Transverse colon (tissue), 3 donors: ENCODE results near the gene EFR3B.

ENCODE experiments used
- POLR2A ChIP-seq: fragments of 450-650 bp; IDR thresholded peaks from one replicate; pipeline ENCODE4 v1.6.1; 2016; ENCODE audit warnings: antibody characterized with exemption, mild to moderate bottlenecking, moderate library complexity
- TF ChIP-seq, protein P1 (sequence below), 5 experiments: fragments of 200-600 bp in 3 of 5; fragments of 450-650 bp in 2 of 5; sonication (generic) in 3 of 5; IDR thresholded peaks; 1 replicate in 2 of 5; 2 replicates in 3 of 5; pipeline ENCODE4 v1.5.1; 2016 to 2017; ENCODE audit warnings: antibody characterized with exemption in 5 of 5, inconsistent platforms in 3 of 5, mild to moderate bottlenecking in 2 of 5, moderate library complexity in 1 of 5

GRCh38 chr2:25078170-25079049, 36.5 kb downstream of the EFR3B start:
- TF ChIP-seq POLR2A: no peak
- TF ChIP-seq, protein P1, sequence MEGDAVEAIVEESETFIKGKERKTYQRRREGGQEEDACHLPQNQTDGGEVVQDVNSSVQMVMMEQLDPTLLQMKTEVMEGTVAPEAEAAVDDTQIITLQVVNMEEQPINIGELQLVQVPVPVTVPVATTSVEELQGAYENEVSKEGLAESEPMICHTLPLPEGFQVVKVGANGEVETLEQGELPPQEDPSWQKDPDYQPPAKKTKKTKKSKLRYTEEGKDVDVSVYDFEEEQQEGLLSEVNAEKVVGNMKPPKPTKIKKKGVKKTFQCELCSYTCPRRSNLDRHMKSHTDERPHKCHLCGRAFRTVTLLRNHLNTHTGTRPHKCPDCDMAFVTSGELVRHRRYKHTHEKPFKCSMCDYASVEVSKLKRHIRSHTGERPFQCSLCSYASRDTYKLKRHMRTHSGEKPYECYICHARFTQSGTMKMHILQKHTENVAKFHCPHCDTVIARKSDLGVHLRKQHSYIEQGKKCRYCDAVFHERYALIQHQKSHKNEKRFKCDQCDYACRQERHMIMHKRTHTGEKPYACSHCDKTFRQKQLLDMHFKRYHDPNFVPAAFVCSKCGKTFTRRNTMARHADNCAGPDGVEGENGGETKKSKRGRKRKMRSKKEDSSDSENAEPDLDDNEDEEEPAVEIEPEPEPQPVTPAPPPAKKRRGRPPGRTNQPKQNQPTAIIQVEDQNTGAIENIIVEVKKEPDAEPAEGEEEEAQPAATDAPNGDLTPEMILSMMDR (IDR thresholded peaks at IDR 0.05): no peak
